HG03565 (cell line): ENCODE measurements around the gene INF2.
"Not testable (repeated sequence)": the region's sequence is repeated elsewhere in the genome, so short reads cannot be mapped to it uniquely, and the experiment has no call there.

Experiments used
- ATAC-seq: cut with Tn5 transposase; IDR thresholded peaks from one replicate; pipeline ENCODE4 v1.9.1; 2021; ENCODE audit warnings: mild to moderate bottlenecking, moderate library complexity; ENCODE audit not compliant: unreplicated experiment

The INF2 gene

GRCh38 chr14:104689109-104689880 lies at the start of gene INF2:
TSS of gene INF2 (plus strand) at chr14:104689618. CDS start at chr14:104701366, 11,748 bp downstream.
- ATAC-seq, result no peak

GRCh38 chr14:104639885-104640548 lies 49.4 kb upstream of the INF2 start:
- no peak for ATAC-seq

GRCh38 chr14:104640681-104641080 lies 48.7 kb upstream of the INF2 start:
- ATAC-seq, result no peak

GRCh38 chr14:104641753-104642539 lies 47.5 kb upstream of the INF2 start:
- ATAC-seq, result no peak

GRCh38 chr14:104642540-104642868 lies 46.9 kb upstream of the INF2 start:
- no peak for ATAC-seq

- no peak for ATAC-seq
Measured at GRCh38 chr14:104643306-104643705, 46.1 kb upstream of the INF2 start.

GRCh38 chr14:104644091-104644635 lies 45.3 kb upstream of the INF2 start:
- no peak for ATAC-seq

- ATAC-seq, result no peak
Measured at GRCh38 chr14:104644656-104645378, 44.6 kb upstream of the INF2 start.

- no peak for ATAC-seq
Measured at GRCh38 chr14:104647467-104648043, 41.9 kb upstream of the INF2 start.

- no peak for ATAC-seq
Measured at GRCh38 chr14:104650057-104650980, 39.1 kb upstream of the INF2 start.

- no peak for ATAC-seq
Measured at GRCh38 chr14:104650981-104651875, 38.2 kb upstream of the INF2 start.

- no peak for ATAC-seq
Measured at GRCh38 chr14:104651876-104652260, 37.5 kb upstream of the INF2 start.

GRCh38 chr14:104652386-104652785 lies 37.0 kb upstream of the INF2 start:
- no peak for ATAC-seq

GRCh38 chr14:104653130-104653920 lies 36.1 kb upstream of the INF2 start:
- ATAC-seq, result not testable (repeated sequence)

GRCh38 chr14:104654119-104654518 lies 35.3 kb upstream of the INF2 start:
- no peak for ATAC-seq

GRCh38 chr14:104655128-104655848 lies 34.1 kb upstream of the INF2 start:
- no peak for ATAC-seq
